NCI-H187 (cell line): ENCODE data around the gene MYO15A.

Experiments
- DNase-seq, 2 experiments: peaks; one replicate each; lab custom pipeline; 2025; lab: John Stamatoyannopoulos, UW

The MYO15A gene

DNA sequence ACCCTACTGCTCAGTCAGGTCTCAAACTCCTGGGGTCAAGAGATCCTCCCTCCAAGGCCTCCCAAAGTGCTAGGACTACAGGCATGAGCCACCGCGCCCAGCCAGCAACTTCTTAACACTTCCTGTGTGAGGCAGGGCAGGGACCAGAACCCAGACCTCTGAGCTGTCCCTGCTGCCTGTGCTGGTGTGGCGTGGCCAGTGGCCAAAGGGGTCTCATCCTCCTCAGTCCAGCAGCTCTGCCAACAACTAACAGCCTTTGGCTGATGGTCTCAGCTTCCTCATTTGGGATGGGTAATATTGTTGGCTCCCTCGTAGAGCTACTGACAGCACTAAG lies 115.5 kb downstream of the MYO15A start:
- no peak for DNase-seq

DNA sequence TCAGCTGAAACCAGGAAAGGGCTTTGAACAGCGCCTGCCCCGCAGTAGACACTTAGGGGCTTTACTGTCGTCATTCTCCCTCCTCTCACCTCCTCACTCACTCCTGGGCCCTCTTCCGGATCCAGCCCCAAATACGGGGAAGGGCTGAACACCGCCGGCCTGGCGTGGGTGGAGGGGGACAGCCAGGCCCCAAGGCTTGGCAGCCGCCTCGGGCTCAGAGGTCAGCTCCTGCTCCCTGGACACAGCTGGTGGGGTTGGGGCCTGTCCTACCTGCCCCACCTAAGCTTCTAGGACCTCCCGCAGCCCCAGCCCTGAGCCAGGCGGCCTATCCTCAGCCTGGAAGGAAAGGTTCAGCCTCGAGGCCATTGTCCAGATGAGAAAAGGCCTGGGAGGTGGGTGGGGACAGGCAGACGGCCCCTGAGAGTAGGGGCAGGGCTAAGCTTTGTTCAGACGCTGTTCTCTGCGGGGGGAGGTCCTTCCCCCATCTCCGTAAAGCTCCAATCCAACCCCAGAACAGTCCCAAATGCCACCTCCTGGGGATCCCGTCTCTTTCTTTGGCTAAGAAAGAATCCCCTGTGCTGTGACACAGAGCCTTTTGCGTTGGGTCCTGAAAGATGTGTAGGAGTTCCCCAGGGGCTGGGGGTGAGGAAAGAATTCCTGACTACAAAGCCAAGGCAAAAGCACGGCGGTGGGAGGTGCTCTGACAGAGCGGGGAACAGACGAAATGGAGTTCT lies 116.0 kb downstream of the MYO15A start:
- DNase-seq, result no peak

DNA sequence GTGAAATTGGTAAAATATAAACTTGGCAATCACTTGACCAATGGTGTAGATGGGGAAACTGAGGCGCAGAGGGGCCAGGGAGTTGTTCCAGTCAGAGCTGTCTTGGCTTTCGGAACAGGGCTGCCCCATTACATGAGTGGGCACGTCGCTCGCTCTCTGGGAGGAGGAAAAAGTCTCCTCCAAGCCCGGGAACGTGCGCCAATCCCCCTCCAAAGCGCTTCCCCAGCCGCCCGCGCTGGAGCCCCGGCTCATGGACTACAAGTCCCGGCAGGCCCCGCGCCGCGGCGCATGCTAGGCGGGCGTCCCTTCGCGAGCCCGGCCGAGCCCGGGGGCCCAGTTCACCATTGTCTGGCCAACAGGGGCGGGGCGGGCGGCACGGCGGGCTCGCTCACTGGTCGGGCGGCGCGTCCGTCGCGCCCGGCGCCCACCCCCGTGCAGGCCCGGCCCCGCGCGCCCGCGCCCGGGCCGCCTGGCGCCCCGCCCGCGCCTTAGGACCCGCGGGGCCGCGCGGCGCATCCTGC lies 116.6 kb downstream of the MYO15A start, which contains the start of gene LLGL1:
Gene LLGL1 (plus strand): TSS at position 515 of the 521 bp plus-strand sequence. CDS start 48 bp downstream, outside the sequence.
- DNase-seq, result peak; percentile 56 to 79

GRCh38 chr17:18225642-18226283 lies 117.2 kb downstream of the MYO15A start:
- DNase-seq, result no peak

DNA sequence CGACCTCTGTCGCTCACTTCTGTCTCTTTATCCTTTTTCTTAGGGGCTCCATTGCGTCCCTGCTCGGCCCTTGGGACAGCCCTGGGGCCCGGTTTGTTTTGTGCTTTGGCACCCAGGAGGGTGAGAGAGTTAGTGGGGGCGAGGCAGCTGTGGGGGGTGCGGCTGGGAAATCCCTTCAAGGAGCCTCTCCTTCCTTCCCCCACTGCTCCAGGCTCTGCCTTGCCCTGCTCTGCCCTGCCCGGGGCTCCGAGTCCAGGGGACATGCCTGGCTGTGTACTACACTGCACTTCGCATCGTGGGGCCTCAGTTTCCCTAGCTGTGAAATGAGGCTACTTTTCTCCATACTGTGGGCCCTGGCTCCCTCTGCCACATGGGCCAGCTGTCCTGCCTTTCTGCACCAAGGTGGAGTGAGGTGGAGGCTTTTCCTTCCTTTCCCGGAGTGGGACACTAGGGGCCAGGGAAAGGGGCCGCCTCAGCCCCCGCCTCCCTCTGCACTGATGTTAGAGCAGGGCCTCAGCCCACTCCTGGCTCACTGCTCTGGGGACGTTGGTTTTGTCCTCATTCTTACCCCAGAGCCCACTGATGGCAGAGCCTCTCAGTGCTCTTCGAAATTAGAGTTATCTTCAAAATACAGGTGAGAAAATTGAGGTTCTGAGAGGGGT lies 117.9 kb downstream of the MYO15A start:
- DNase-seq, result no peak

DNA sequence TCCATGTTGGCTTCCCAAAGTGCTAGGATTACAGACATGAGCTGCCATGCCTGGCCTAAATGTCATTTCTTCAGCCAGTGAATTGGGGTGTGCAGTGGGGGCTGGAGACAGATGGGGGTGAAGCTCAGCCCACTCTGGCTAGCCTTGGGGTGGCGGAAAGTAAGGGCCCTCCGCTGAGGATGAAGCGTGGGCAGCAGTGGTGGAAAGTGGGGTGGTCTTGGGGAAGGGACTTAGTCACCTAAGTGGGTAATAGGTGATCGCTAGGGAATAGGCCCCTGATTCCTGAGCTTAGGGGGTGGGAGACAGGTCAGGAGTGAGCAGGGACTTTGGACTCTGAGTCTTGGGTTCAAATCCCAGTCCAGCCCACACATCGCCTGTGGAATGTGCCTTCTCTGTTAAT lies 119.1 kb downstream of the MYO15A start:
- DNase-seq, result no peak

DNA sequence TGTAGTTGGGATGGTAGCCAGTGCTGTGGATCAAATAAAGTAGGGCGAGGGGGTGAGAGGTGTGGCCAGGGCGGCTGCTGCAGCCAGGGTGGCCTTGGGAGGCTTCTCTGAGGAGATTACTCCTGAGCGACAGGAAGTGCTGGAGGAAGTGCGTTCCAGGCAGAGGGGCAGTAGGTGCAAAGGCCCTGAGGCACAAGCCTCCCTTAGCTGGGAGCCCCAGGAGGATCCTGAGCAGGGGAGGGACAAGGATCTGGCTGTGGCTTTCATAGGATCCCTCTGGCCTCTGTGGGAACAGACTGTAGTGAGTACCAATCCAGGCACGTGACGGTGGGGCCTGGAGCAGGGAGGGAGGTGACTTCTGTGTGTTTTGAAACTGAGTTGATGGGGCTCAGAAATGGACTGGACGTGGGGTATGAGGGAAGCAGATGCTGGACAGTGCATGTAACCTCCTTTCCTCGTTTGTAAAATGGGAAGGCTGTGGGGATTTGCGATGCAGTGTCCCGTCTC lies 119.7 kb downstream of the MYO15A start:
- no peak for DNase-seq

- no peak for DNase-seq
Measured at GRCh38 chr17:18229254-18229653, 120.7 kb downstream of the MYO15A start.
